H1 (cell line): Measurements from ENCODE around the gene PEX14. TPM values are rescaled to one million over a fixed set of nuclear protein-coding genes. Genes with fewer than 3 reads are reported as not detected.

Experiments used
- BCL11A ChIP-seq, 2 experiments: IDR thresholded peaks; one replicate each; pipeline ENCODE4 v1.6.1; 2011; ENCODE audit warnings: low read depth in 2 of 2, low read length in 2 of 2, mild to moderate bottlenecking in 2 of 2
- EP300 ChIP-seq, 2 experiments: IDR thresholded peaks; 1 replicate in 1 of 2; 2 replicates in 1 of 2; pipeline ENCODE4 v1.6.1; 2011 to 2012; ENCODE audit warnings: low read depth in 2 of 2, low read length in 2 of 2, mild to moderate bottlenecking in 2 of 2, borderline replicate concordance in 1 of 2, inconsistent platforms in 1 of 2, moderate library complexity in 1 of 2
- MAFK ChIP-seq: IDR thresholded peaks from 2 replicates; pipeline ENCODE4 v1.6.1; 2012; ENCODE audit warnings: low read depth, mild to moderate bottlenecking, improper control_type of control experiment, low read length
- POU5F1 ChIP-seq: IDR thresholded peaks from 2 replicates; pipeline ENCODE4 v1.6.1; 2011; ENCODE audit warnings: low read depth, mild to moderate bottlenecking, low read length, moderate library complexity
- TCF12 ChIP-seq: IDR thresholded peaks from 2 replicates; pipeline ENCODE4 v1.6.1; 2011; ENCODE audit warnings: low read depth, mild to moderate bottlenecking, low read length
- TEAD4 ChIP-seq: IDR thresholded peaks from 2 replicates; pipeline ENCODE4 v1.6.1; 2012; ENCODE audit warnings: low read depth, low read length, inconsistent platforms, mixed read lengths
- polyA plus RNA-seq, 7 experiments: library from polyadenylated mRNA; depleted of rRNA in 3 of 7; stranded (reverse) in 5 of 7; unstranded in 2 of 7; fragments of >200 nt in 5 of 7; fragments of 200-250 nt in 2 of 7; gene quantifications; 1 replicate in 5 of 7; 2 replicates in 1 of 7; 4 replicates in 1 of 7; pipeline versions ENCODE4 v1.2.1 to v1.2.3, GENCODE V29; 2011 to 2013; ENCODE audit warnings: missing spikeins in 2 of 7, mixed read lengths in 2 of 7
- total RNA-seq: library from RNA; stranded (reverse); fragmentation: NEBNext Ultra II Directional; extraction: Animal tissue kit (Norgen Biotek cat#: 25700); gene quantifications from 2 replicates; pipeline ENCODE4 v1.2.1, GENCODE V29; 2021
- TF ChIP-seq, protein P1 (sequence below): fragments of 300-600 bp; sonication (generic); IDR thresholded peaks from 2 replicates; pipeline ENCODE4 v1.7.1; 2012; ENCODE audit warnings: low read length, moderate library complexity, mild to moderate bottlenecking, inconsistent platforms; ENCODE audit not compliant: insufficient replicate concordance
- TF ChIP-seq, protein P2 (sequence below), 3 experiments: IDR thresholded peaks; 1 replicate in 2 of 3; 2 replicates in 1 of 3; pipeline versions ENCODE4 v1.5.1 to v1.6.1; 2011; ENCODE audit warnings: low read length in 3 of 3, mild to moderate bottlenecking in 3 of 3, inconsistent platforms in 2 of 3, low read depth in 1 of 3, moderate library complexity in 1 of 3; ENCODE audit not compliant: insufficient read depth in 1 of 3; ENCODE audit errors: control extremely low read depth in 1 of 3

Gene PEX14
- total and polyA plus RNA-seq, 2 of the 8 experiments (the other 6 are each of a cell fraction or from before 2014, with no cell fraction given) = 13.0 to 19.8 TPM

DNA sequence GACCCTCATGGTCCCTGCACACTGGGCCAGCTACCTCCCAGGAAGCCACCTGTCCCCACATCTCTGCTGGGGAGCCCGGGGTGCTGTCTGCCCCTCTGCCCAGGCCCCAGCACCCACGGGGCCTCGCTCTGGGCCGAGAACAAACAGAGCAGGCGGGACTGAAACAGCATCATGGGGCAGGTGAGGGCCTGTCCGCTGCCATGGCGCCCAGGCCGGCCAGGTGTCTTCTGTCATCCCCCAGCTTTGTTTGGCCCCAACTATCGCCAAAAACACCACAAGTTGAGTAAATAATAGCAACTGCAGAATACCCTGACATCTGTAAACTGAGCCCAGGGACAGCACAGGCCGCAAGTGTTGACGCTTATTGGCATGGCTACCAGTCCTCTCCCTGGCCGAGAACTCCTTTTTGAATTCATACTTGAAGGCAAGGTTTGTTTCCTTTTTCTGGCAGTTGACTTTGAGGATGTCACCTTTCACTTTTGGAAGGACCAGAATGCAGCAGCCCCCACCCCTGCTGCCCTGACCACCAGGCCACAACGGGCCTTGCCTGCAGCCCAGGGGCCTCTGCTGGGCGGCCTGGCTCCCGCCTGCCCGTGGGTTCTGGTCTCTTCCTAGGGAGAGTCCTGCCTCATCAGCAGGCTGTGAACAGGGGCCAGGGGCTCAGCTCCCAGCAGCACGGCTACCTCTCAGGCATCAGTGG is 169.0 kb downstream of the PEX14 start (continued):
- TF ChIP-seq, protein P1, sequence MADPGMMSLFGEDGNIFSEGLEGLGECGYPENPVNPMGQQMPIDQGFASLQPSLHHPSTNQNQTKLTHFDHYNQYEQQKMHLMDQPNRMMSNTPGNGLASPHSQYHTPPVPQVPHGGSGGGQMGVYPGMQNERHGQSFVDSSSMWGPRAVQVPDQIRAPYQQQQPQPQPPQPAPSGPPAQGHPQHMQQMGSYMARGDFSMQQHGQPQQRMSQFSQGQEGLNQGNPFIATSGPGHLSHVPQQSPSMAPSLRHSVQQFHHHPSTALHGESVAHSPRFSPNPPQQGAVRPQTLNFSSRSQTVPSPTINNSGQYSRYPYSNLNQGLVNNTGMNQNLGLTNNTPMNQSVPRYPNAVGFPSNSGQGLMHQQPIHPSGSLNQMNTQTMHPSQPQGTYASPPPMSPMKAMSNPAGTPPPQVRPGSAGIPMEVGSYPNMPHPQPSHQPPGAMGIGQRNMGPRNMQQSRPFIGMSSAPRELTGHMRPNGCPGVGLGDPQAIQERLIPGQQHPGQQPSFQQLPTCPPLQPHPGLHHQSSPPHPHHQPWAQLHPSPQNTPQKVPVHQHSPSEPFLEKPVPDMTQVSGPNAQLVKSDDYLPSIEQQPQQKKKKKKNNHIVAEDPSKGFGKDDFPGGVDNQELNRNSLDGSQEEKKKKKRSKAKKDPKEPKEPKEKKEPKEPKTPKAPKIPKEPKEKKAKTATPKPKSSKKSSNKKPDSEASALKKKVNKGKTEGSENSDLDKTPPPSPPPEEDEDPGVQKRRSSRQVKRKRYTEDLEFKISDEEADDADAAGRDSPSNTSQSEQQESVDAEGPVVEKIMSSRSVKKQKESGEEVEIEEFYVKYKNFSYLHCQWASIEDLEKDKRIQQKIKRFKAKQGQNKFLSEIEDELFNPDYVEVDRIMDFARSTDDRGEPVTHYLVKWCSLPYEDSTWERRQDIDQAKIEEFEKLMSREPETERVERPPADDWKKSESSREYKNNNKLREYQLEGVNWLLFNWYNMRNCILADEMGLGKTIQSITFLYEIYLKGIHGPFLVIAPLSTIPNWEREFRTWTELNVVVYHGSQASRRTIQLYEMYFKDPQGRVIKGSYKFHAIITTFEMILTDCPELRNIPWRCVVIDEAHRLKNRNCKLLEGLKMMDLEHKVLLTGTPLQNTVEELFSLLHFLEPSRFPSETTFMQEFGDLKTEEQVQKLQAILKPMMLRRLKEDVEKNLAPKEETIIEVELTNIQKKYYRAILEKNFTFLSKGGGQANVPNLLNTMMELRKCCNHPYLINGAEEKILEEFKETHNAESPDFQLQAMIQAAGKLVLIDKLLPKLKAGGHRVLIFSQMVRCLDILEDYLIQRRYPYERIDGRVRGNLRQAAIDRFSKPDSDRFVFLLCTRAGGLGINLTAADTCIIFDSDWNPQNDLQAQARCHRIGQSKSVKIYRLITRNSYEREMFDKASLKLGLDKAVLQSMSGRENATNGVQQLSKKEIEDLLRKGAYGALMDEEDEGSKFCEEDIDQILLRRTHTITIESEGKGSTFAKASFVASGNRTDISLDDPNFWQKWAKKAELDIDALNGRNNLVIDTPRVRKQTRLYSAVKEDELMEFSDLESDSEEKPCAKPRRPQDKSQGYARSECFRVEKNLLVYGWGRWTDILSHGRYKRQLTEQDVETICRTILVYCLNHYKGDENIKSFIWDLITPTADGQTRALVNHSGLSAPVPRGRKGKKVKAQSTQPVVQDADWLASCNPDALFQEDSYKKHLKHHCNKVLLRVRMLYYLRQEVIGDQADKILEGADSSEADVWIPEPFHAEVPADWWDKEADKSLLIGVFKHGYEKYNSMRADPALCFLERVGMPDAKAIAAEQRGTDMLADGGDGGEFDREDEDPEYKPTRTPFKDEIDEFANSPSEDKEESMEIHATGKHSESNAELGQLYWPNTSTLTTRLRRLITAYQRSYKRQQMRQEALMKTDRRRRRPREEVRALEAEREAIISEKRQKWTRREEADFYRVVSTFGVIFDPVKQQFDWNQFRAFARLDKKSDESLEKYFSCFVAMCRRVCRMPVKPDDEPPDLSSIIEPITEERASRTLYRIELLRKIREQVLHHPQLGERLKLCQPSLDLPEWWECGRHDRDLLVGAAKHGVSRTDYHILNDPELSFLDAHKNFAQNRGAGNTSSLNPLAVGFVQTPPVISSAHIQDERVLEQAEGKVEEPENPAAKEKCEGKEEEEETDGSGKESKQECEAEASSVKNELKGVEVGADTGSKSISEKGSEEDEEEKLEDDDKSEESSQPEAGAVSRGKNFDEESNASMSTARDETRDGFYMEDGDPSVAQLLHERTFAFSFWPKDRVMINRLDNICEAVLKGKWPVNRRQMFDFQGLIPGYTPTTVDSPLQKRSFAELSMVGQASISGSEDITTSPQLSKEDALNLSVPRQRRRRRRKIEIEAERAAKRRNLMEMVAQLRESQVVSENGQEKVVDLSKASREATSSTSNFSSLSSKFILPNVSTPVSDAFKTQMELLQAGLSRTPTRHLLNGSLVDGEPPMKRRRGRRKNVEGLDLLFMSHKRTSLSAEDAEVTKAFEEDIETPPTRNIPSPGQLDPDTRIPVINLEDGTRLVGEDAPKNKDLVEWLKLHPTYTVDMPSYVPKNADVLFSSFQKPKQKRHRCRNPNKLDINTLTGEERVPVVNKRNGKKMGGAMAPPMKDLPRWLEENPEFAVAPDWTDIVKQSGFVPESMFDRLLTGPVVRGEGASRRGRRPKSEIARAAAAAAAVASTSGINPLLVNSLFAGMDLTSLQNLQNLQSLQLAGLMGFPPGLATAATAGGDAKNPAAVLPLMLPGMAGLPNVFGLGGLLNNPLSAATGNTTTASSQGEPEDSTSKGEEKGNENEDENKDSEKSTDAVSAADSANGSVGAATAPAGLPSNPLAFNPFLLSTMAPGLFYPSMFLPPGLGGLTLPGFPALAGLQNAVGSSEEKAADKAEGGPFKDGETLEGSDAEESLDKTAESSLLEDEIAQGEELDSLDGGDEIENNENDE = no peak
- TF ChIP-seq MAFK = no peak
- TF ChIP-seq EP300 (IDR thresholded peaks at IDR 0.05; ENCODE audit: borderline replicate concordance in 1 of 2, low read depth in 2 of 2, low read length in 2 of 2) = no peak
- TF ChIP-seq TCF12 = no peak
- TF ChIP-seq, protein P2, sequence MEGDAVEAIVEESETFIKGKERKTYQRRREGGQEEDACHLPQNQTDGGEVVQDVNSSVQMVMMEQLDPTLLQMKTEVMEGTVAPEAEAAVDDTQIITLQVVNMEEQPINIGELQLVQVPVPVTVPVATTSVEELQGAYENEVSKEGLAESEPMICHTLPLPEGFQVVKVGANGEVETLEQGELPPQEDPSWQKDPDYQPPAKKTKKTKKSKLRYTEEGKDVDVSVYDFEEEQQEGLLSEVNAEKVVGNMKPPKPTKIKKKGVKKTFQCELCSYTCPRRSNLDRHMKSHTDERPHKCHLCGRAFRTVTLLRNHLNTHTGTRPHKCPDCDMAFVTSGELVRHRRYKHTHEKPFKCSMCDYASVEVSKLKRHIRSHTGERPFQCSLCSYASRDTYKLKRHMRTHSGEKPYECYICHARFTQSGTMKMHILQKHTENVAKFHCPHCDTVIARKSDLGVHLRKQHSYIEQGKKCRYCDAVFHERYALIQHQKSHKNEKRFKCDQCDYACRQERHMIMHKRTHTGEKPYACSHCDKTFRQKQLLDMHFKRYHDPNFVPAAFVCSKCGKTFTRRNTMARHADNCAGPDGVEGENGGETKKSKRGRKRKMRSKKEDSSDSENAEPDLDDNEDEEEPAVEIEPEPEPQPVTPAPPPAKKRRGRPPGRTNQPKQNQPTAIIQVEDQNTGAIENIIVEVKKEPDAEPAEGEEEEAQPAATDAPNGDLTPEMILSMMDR (IDR thresholded peaks at IDR 0.05; ENCODE audit: control extremely low read depth in 1 of 3, insufficient read depth in 1 of 3, low read depth in 1 of 3, low read length in 3 of 3) = no peak
- TF ChIP-seq TEAD4 = no peak
- TF ChIP-seq POU5F1 = no peak
- no peak for TF ChIP-seq BCL11A (IDR thresholded peaks at IDR 0.05; ENCODE audit: low read depth in 2 of 2, low read length in 2 of 2)
